ENCODE data around the gene TSC22D1. TPM values are rescaled to one million over a fixed set of nuclear protein-coding genes. Genes with fewer than 3 reads are reported as not detected.
A peak's percentile ranks its signal among the peaks of the same experiment; 100 is the strongest.

Gene TSC22D1
- total RNA-seq = 100 to 1,000 TPM; 223 to 389 (median 262) TPM

DNA sequence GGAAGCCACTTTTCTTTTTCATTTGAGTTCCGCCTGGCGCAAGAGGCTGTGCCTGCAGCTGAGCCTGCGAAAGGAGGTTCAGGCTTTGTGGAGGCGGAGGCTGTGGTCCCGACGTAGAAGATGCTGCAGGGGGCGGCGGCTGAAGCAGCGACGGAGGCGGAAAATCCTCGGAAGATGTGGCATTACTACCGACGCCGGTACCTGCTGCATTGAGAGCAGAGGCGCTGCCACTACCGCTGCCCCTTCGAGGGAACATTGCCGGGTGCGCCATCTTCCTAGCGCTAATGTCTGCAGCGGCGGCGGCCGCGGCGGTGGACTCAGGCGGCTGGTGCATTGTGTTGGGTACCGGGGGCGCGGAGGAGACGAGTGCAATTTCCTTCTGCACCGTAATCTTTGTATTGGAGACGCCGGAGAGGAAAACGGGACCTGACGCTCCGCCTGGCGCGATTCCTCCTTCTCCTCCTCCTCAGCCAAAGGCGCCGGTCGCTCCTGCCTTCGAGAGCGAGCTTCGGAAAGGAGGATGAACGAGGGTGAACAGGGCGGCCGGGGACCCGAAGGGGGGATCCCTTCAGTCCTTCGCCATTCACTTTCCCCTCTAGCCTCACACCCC lies at the start of gene TSC22D1:
TSS of gene TSC22D1 (minus strand) at position 590 of the 610 bp plus-strand sequence. CDS start at position 334, 256 bp downstream.
- Histone ChIP-seq H3K27ac (peak within 1 kb of the TSS; percentile 90 to 98 (median 97)), H3K4me1 (peaks cover 0 to 52% (median 8%) of the 10 kb centered on the region in 3 donors), H3K27me3 (no peaks in the 10 kb centered on the region), H3K36me3 (peaks cover 0 to 12% of the 10 kb centered on the region in 2 donors), H3K9me3 (no peaks in the 10 kb centered on the region), H3K4me3 (peak within 1 kb of the TSS; percentile 83 to 85)
- TF ChIP-seq POLR2A (IDR thresholded peaks at IDR 0.05) = no peak
- no peak for TF ChIP-seq POLR2AphosphoS5 (IDR thresholded peaks at IDR 0.05)
- peak in 2 of 4 experiments; percentile 17 to 22 for TF ChIP-seq CTCF (IDR thresholded peaks at IDR 0.05)
- no peak for TF ChIP-seq EP300 (IDR thresholded peaks at IDR 0.05)
- ATAC-seq = no peak
- WGBS, 2 donors (ENCODE audit: low coverage in 1 of 2) = 0 to 1% methylated on average over 1 to 20 of the region's 51 CpGs

DNA sequence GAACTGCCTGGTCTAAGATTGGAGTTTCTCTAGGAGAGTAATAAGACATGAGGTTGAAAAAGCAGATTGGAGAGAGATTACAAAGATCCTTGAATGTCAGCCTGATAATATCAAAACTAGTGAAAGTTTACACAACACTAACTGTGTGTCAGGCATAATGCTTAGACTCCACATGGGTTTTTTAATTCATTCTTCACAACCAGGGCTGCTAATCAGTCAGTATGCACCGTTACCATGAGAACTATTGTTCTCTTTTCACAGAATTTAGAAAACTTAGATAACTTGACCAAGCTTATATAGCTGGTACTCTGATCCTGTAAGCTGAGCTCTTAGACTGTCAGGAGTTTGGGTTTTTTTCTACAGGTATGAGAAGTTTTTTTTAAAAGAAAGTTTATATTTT lies 46.6 kb upstream of the TSC22D1 start:
- no peaks in the 10 kb centered on the region for H3K27me3 ChIP-seq
- no peak for ATAC-seq
- H3K4me1 ChIP-seq = no peaks in the 10 kb centered on the region
- no peaks in the 10 kb centered on the region for H3K9me3 ChIP-seq
- 55 to 71% methylated on average over 1 of the region's 1 CpG for WGBS, 2 donors (ENCODE audit: low coverage in 1 of 2)
- no peak for TF ChIP-seq CTCF (IDR thresholded peaks at IDR 0.05)
- no peak for TF ChIP-seq POLR2A (IDR thresholded peaks at IDR 0.05)
- no peak for TF ChIP-seq EP300 (IDR thresholded peaks at IDR 0.05)
- no peak for TF ChIP-seq POLR2AphosphoS5 (IDR thresholded peaks at IDR 0.05)
- no peak overlapping the region for H3K27ac ChIP-seq
- no peaks in the 10 kb centered on the region for H3K36me3 ChIP-seq
- no peak overlapping the region for H3K4me3 ChIP-seq

- Histone ChIP-seq H3K4me1 (no peaks in the 10 kb centered on the region), H3K9me3 (no peaks in the 10 kb centered on the region), H3K36me3 (no peaks in the 10 kb centered on the region), H3K4me3 (no peak overlapping the region), H3K27ac (no peak overlapping the region), H3K27me3 (no peaks in the 10 kb centered on the region)
- WGBS, 2 donors (ENCODE audit: low coverage in 1 of 2) = 58 to 59% methylated on average over 1 of the region's 1 CpG
- no peak for ATAC-seq
- TF ChIP-seq POLR2AphosphoS5 (IDR thresholded peaks at IDR 0.05) (no peak), EP300 (IDR thresholded peaks at IDR 0.05) (no peak), CTCF (IDR thresholded peaks at IDR 0.05) (no peak), POLR2A (IDR thresholded peaks at IDR 0.05) (no peak)
These were observed 46.1 kb upstream of the TSC22D1 start for GRCh38 chr13:44622261-44622660.

GRCh38 chr13:44620057-44620456 lies 43.9 kb upstream of the TSC22D1 start:
- no peaks in the 10 kb centered on the region for H3K36me3 ChIP-seq
- ATAC-seq = no peak
- H3K4me1 ChIP-seq = no peaks in the 10 kb centered on the region
- H3K9me3 ChIP-seq = no peaks in the 10 kb centered on the region
- TF ChIP-seq CTCF (IDR thresholded peaks at IDR 0.05) (no peak), POLR2A (IDR thresholded peaks at IDR 0.05) (no peak), POLR2AphosphoS5 (IDR thresholded peaks at IDR 0.05) (no peak), EP300 (IDR thresholded peaks at IDR 0.05) (no peak)
- no peak overlapping the region for H3K4me3 ChIP-seq
- no peaks in the 10 kb centered on the region for H3K27me3 ChIP-seq
- H3K27ac ChIP-seq = no peak overlapping the region

DNA sequence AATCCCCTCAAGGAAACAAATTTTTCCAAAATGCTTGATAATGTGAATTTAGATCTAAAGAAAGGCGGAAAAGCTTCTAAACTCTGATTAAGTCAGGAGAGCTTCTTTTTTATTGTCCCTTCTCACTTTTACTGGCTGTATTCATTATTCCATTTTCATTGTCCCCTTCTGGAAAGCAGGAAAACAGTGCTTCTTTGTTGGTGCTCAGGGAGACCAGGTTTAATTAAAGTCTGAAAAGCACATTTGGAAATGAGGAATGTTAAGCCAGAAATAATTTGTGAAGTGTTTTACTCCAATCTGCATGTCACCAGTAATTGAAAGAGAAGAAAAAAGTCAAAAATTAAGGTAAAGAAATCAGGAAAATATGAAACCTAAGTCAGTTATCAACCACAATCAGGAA lies 43.5 kb upstream of the TSC22D1 start:
- Histone ChIP-seq H3K36me3 (no peaks in the 10 kb centered on the region), H3K27me3 (no peaks in the 10 kb centered on the region), H3K4me1 (no peaks in the 10 kb centered on the region), H3K27ac (no peak overlapping the region), H3K9me3 (no peaks in the 10 kb centered on the region), H3K4me3 (no peak overlapping the region)
- TF ChIP-seq POLR2AphosphoS5 (IDR thresholded peaks at IDR 0.05) (no peak), CTCF (IDR thresholded peaks at IDR 0.05) (no peak), EP300 (IDR thresholded peaks at IDR 0.05) (no peak), POLR2A (IDR thresholded peaks at IDR 0.05) (no peak)
- no peak for ATAC-seq
- WGBS, 2 donors (ENCODE audit: low coverage in 1 of 2) = 94 to 100% methylated on average over 1 of the region's 1 CpG
